Fibroblast of lung (primary cell): ENCODE measurements around the gene DUSP3. TPM values are rescaled to one million over a fixed set of nuclear protein-coding genes. Genes with fewer than 3 reads are reported as not detected.

Experiments used
- DNase-seq, 2 donors: peaks; one replicate each; pipeline versions ENCODE4 v3.0.0 to v3.0.0-alpha.2; 2010; ENCODE audit warnings: low read depth in 2 of 2
- H2AFZ ChIP-seq: 2 replicates; pipeline ENCODE4 v1.5.1; 2012; ENCODE audit warnings: low read length, control low read depth, inconsistent platforms
- H3K27ac ChIP-seq: 2 replicates; pipeline ENCODE4 v1.5.1; 2011; ENCODE audit warnings: low read length, control low read depth; ENCODE audit not compliant: insufficient read depth
- H3K27me3 ChIP-seq: 2 replicates; pipeline ENCODE4 v1.5.1; 2011; ENCODE audit warnings: mild to moderate bottlenecking, low read length; ENCODE audit not compliant: control insufficient read depth, insufficient read depth
- H3K36me3 ChIP-seq: 2 replicates; pipeline ENCODE4 v1.5.1; 2011; ENCODE audit warnings: low read length; ENCODE audit not compliant: control insufficient read depth, insufficient read depth
- H3K4me1 ChIP-seq: 2 replicates; pipeline ENCODE4 v1.5.1; 2011; ENCODE audit warnings: low read length; ENCODE audit not compliant: control insufficient read depth, insufficient read depth; ENCODE audit errors: extremely low read depth
- H3K4me2 ChIP-seq: 2 replicates; pipeline ENCODE4 v1.5.1; 2011; ENCODE audit warnings: low read length, control low read depth; ENCODE audit not compliant: insufficient read depth; ENCODE audit errors: extremely low read depth
- H3K4me3 ChIP-seq, 4 experiments: fragments of 200-600 bp in 1 of 4; sonication (generic) in 1 of 4; replicated peaks in 1 of 4; 2 replicates each; pipeline ENCODE4 v1.5.1; 2011 to 2016; ENCODE audit warnings: low read length in 4 of 4, low read depth in 3 of 4, mild to moderate bottlenecking in 3 of 4, control low read depth in 2 of 4, inconsistent platforms in 1 of 4, mixed read lengths in 1 of 4; ENCODE audit not compliant: insufficient read depth in 1 of 4; ENCODE audit errors: control extremely low read depth in 1 of 4
- H3K79me2 ChIP-seq: 2 replicates; pipeline ENCODE4 v1.5.1; 2012; ENCODE audit warnings: mild to moderate bottlenecking, low read length, inconsistent platforms; ENCODE audit not compliant: control insufficient read depth, insufficient read depth
- H3K9ac ChIP-seq: 2 replicates; pipeline ENCODE4 v1.5.1; 2011; ENCODE audit warnings: mild to moderate bottlenecking, low read length, control low read depth; ENCODE audit not compliant: insufficient read depth
- H3K9me3 ChIP-seq: 2 replicates; pipeline ENCODE4 v1.5.1; 2012; ENCODE audit warnings: low read depth, low read length; ENCODE audit not compliant: control insufficient read depth, insufficient read depth
- H4K20me1 ChIP-seq: 2 replicates; pipeline ENCODE4 v1.5.1; 2011; ENCODE audit warnings: low read length; ENCODE audit not compliant: control insufficient read depth, insufficient read depth; ENCODE audit errors: extremely low read depth
- EZH2 ChIP-seq: IDR thresholded peaks from 2 replicates; pipeline ENCODE4 v1.5.1; 2012; ENCODE audit warnings: low read length, control low read depth, mild to moderate bottlenecking; ENCODE audit errors: missing control alignments
- polyA plus RNA-seq, 2 donors: library from polyadenylated mRNA; depleted of rRNA in 1 of 2; stranded (reverse) in 1 of 2; unstranded in 1 of 2; fragments of >200 nt; gene quantifications; 2 replicates each; pipeline ENCODE4 v1.2.1, GENCODE V29; 2011 to 2012; ENCODE audit warnings: missing spikeins in 1 of 2
- total RNA-seq: library from RNA; depleted of rRNA; stranded (reverse); fragments of >200 nt; gene quantifications from 2 replicates; pipeline ENCODE4 v1.2.1, GENCODE V29; 2014
- TF ChIP-seq, protein P1 (sequence below), 2 donors: IDR thresholded peaks in 1 of 2; conservative IDR thresholded peaks in 1 of 2; 1 replicate in 1 of 2; 2 replicates in 1 of 2; pipeline ENCODE4 v1.5.1; 2011 to 2012; ENCODE audit warnings: low read length in 2 of 2, control low read depth in 1 of 2, inconsistent platforms in 1 of 2, low read depth in 1 of 2, mild to moderate bottlenecking in 1 of 2

DUSP3 gene
- total and polyA plus RNA-seq, 2 donors (not counting 1 experiment from before 2014, with no cell fraction given), result 51.2 to 55.9 TPM

DNA sequence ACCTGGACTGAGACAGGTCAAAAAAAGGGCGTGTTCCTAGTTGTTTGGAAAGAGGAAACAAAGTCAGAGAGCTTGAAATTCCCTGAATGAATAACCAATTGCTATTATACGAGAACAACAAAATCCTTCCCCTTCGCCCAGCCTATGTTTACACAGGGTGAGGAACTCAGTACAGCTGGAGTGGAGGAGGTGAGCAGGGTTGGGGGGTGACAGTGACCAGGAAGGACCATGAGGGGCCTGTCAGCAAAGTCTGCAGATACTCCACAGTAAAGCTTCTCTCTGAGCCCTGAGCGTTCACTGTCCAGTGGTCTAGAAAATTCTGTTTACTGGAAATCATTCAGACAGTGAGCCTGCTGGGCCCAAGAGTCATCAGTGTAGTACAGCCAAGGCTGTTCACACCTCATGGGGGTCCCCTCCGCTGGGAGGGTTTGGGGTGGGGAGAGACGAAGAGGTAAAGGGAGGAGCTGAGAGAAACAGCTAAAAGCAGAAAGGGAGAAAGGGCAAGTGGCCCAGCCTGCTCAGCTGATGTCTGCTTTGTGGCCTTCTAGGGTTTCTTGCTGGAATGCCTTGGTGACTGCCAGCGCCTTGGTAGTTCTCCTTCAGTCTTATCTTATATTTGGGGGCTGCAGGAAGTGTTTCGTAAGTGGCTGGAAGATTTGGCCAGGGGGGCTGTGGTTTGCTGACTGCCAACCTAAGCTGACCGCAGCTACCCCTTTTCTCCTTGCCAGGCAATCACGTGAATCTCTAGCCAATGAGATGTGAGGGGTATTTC, 5.7 kb downstream of the DUSP3 start:
- H4K20me1 ChIP-seq, result no peaks in the 10 kb centered on the region
- no peak for DNase-seq
- H3K36me3 ChIP-seq, result peaks cover 23% of the 10 kb centered on the region
- no peak for TF ChIP-seq EZH2
- TF ChIP-seq, protein P1, sequence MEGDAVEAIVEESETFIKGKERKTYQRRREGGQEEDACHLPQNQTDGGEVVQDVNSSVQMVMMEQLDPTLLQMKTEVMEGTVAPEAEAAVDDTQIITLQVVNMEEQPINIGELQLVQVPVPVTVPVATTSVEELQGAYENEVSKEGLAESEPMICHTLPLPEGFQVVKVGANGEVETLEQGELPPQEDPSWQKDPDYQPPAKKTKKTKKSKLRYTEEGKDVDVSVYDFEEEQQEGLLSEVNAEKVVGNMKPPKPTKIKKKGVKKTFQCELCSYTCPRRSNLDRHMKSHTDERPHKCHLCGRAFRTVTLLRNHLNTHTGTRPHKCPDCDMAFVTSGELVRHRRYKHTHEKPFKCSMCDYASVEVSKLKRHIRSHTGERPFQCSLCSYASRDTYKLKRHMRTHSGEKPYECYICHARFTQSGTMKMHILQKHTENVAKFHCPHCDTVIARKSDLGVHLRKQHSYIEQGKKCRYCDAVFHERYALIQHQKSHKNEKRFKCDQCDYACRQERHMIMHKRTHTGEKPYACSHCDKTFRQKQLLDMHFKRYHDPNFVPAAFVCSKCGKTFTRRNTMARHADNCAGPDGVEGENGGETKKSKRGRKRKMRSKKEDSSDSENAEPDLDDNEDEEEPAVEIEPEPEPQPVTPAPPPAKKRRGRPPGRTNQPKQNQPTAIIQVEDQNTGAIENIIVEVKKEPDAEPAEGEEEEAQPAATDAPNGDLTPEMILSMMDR (conservative IDR thresholded peaks at IDR 0.05 in 1 of 2, IDR thresholded peaks at IDR 0.05 in 1 of 2; ENCODE audit: low read depth in 1 of 2, low read length in 2 of 2), result no peak
- no peak overlapping the region for H2AFZ ChIP-seq
- no peaks in the 10 kb centered on the region for H3K4me1 ChIP-seq
- H3K79me2 ChIP-seq, result peaks cover 21% of the 10 kb centered on the region
- H3K4me3 ChIP-seq, result no peak overlapping the region
- H3K27me3 ChIP-seq, result no peaks in the 10 kb centered on the region
- H3K9ac ChIP-seq, result no peak overlapping the region
- no peak overlapping the region for H3K27ac ChIP-seq
- H3K9me3 ChIP-seq, result no peaks in the 10 kb centered on the region
- no peak overlapping the region for H3K4me2 ChIP-seq

DNA sequence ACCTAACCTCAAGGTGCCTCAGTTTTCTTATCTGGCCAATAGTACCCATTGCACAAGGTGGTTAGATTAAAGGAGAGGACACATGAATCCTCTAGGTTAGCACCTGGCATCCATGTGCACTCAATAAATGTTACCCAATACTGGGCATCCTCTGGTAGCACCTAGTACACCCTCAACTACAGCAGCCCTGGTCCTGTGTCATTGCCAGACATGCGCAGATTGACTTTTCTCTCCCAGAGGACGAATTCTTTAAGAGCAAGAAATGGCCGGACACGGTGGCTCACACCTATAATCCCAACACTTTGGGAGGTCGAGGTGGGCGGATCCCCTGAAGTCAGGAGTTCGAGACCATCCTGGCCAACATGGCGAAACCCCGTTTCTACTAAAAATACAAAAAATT, 7.3 kb downstream of the DUSP3 start:
- DNase-seq, result no peak
- no peak overlapping the region for H2AFZ ChIP-seq
- peaks cover 12% of the 10 kb centered on the region for H3K79me2 ChIP-seq
- no peaks in the 10 kb centered on the region for H3K4me1 ChIP-seq
- no peak overlapping the region for H3K4me2 ChIP-seq
- H3K9ac ChIP-seq, result no peak overlapping the region
- no peak overlapping the region for H3K4me3 ChIP-seq
- H3K9me3 ChIP-seq, result no peaks in the 10 kb centered on the region
- TF ChIP-seq EZH2, result no peak
- TF ChIP-seq, protein P1 (conservative IDR thresholded peaks at IDR 0.05 in 1 of 2, IDR thresholded peaks at IDR 0.05 in 1 of 2; ENCODE audit: low read depth in 1 of 2, low read length in 2 of 2), result no peak
- no peaks in the 10 kb centered on the region for H3K27me3 ChIP-seq
- peaks cover 23% of the 10 kb centered on the region for H3K36me3 ChIP-seq
- H4K20me1 ChIP-seq, result no peaks in the 10 kb centered on the region
- no peak overlapping the region for H3K27ac ChIP-seq

DNA sequence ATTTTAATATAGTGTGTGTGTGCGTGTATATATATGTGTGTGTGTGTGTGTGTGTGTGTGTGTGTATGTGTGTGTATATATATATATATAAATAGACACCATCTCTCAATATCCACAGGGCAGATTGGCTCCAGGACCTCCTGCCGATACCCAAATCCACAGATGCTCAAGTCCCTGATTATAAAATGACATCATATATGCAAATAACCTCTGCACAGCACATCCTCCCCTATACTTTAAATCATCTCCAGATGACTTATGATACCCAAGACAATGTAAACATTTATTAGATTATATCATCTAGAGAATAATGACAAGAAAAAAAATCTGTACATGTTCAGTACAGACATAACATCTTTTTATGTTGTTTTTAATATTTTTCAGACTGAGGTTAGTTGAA, 7.8 kb downstream of the DUSP3 start:
- Histone ChIP-seq H3K9ac (no peak overlapping the region), H3K27me3 (no peaks in the 10 kb centered on the region), H3K79me2 (peaks cover 7% of the 10 kb centered on the region), H3K9me3 (no peaks in the 10 kb centered on the region), H4K20me1 (no peaks in the 10 kb centered on the region), H3K27ac (no peak overlapping the region), H3K4me2 (no peak overlapping the region), H3K4me3 (no peak overlapping the region), H3K36me3 (peaks cover 21% of the 10 kb centered on the region), H3K4me1 (no peaks in the 10 kb centered on the region), H2AFZ (no peak overlapping the region)
- DNase-seq, result no peak
- TF ChIP-seq EZH2, result no peak
- TF ChIP-seq, protein P1 (conservative IDR thresholded peaks at IDR 0.05 in 1 of 2, IDR thresholded peaks at IDR 0.05 in 1 of 2; ENCODE audit: low read depth in 1 of 2, low read length in 2 of 2), result no peak
